Transverse colon (tissue), 4 donors: ENCODE data around the gene DPF3.

Source experiments
- CTCF ChIP-seq, 5 experiments: fragments of 200-600 bp in 3 of 5; fragments of 450-650 bp in 2 of 5; sonication (generic) in 3 of 5; IDR thresholded peaks; 1 replicate in 2 of 5; 2 replicates in 3 of 5; pipeline ENCODE4 v1.5.1; 2016 to 2017; ENCODE audit warnings: antibody characterized with exemption in 5 of 5, inconsistent platforms in 3 of 5, mild to moderate bottlenecking in 2 of 5, moderate library complexity in 1 of 5
- POLR2AphosphoS5 ChIP-seq, 3 donors: sonication (generic); formaldehyde crosslinking; IDR thresholded peaks; one replicate each; pipeline ENCODE4 v1.6.1; 2016; ENCODE audit warnings: antibody characterized with exemption in 3 of 3

GRCh38 chr14:72714871-72715214 lies 179.1 kb downstream of the DPF3 start:
- TF ChIP-seq CTCF (IDR thresholded peaks at IDR 0.05) (no peak), POLR2AphosphoS5 (IDR thresholded peaks at IDR 0.05) (no peak)
